NCI-H524 (cell line): ENCODE measurements around the gene PSMC4.

ENCODE experiments used
- DNase-seq, 2 experiments: peaks; one replicate each; lab custom pipeline; 2025; lab: John Stamatoyannopoulos, UW

PSMC4 gene

DNA sequence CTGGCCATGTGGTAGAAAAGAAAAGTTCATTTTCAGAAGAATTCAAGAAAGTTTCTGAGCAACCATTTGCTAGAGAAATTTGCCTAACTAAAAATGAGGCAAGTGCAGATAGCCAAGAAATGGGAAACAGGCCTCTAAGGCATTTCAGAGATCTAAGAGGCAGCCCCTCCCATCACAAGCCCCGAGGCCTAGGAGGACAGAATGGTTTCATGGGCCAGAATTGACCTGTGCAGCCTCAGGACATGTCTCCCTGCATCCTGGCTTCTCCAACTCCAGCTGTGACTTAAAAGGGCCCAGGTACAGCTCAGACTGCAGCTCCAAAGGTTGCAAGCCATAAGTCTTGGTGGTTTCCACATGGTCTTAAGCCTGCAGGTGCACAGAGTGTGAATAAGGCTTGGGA, 22.6 kb downstream of the PSMC4 start:
- no peak for DNase-seq

DNA sequence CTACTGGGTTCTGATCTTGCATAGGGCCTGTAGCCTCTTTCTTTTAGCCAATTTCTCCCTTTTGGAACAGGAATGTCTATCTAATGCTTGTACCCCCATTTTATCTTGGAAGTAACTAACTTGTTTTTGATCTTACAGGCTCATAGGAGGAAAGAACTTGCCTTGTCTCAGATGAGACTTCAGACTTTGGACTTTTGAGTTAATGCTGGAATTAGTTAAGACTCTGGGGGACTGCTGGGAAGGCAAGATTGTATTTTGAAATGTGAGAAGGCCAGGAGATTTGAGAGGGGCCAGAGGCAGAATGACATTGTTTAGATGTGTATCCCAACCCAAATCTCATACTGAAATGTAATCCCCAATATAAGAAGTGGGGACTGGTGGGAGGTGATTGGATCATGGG, 23.4 kb downstream of the PSMC4 start:
- no peak for DNase-seq

DNA sequence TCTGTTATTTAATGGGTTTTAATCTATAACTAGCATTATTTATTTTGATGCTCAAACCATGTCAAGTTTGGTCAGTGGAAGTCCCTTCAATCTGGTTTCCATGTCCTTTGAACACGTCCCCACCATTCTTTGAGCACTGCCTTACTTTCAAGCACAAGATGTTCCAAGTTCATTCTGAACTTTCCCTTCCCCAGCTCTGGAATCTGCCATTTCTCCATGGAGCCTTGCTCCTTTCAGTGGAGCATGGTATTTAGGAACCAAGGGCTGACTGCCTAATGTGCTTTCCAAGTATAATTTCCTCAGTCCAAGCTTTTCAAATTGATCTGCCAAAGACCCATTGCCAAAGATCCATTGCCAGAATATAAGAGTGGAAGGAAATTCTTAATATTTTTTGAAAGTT, 24.8 kb downstream of the PSMC4 start:
- no peak for DNase-seq

DNA sequence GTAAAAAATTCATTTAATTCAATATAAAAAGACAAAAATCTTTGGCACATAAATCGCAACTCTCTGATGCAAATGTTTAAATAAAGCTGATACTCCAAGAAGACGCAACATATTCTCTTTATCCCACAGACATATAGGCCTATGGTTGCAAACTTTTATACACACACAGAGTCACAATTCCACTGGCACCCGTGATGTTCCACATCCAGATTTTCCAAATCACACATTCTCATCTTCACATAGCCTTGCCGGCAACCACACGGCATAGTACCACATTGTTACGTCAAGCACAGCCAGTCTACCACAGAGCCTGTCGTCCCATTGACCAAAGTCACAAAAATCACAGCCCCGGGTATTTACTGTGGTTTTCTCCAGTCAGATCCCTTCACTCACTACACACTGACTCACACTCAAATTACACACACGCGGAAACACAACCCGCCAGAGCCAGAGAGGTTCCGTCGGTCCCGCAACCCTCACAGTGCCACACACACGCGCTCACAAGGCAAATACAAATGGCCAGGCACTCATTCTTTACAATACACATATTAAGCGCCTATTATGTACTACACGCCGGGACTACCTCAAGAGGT, 25.3 kb downstream of the PSMC4 start:
- DNase-seq: peak; percentile 42 to 63

DNA sequence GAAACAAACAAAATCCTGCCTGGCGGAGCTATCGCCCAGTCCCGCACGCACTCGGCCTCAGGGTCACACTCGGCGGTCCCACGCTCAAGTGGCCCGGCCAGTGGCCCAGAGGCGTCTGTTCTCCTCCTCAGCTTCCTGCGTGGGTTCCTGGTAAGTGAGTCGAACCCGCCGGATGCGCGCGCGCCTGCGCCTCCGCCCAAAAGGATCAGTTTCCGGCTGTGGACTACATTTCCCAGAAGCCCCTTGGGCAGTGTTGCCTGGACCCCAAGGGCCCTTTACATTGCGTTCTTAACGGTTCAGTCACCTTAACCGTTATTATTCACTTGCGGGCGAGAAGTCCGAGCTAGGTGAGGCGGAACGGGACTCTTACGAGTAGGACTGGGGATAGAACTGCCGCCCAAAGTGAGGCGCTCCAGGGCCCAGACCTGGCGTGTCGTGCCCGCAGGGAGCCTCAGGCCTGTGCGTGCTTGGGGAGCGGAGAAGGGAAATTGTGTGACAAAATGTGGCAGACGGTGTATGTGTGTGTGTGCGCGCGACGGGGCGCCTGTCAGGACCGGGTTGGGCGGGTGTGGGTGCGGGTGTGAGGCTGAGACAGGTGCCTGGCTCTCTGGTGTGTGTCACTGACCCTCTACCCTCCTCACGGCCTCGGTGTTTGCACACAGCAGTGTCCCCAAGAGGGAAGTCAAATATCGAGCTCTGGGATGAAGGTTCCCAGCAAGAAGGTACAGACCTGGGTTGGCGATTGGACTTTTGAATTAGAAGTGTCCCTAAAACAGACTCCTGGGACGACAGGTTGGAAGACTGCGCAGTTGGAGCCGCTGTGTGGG, 26.1 kb downstream of the PSMC4 start, which contains the start of gene ZNF546:
Gene ZNF546, plus strand, starts transcription at position 250 of the 827 bp plus-strand sequence. CDS start 1,267 bp downstream, outside the sequence.
- DNase-seq: peak; percentile 87 to 91

DNA sequence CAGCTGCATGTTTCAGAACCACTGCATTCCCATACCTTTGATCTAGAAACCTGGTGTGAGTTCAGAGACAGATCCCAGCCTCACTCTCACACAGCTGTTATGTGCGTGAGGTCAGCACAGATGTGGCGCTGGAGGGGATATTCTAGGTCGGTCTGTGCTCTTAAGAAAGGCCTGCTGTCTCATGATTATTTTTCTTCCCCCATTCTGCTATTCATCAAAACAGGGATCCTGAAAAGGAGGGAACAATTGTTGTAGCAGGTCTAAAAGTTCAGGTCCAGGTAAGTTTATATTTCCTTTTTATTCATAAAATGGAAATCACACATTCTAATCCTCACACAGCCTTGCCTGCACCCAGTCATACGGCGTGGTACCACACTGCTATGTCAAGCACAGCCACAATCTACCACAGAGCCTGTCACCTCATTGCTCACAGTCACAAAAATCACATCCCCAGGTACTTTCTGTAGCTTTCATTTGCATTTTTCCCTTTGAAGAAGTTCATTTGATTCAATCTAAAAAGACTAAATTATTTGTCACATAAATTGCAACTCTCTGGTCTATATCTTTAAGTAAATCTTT, 26.8 kb downstream of the PSMC4 start:
- DNase-seq: no peak

DNA sequence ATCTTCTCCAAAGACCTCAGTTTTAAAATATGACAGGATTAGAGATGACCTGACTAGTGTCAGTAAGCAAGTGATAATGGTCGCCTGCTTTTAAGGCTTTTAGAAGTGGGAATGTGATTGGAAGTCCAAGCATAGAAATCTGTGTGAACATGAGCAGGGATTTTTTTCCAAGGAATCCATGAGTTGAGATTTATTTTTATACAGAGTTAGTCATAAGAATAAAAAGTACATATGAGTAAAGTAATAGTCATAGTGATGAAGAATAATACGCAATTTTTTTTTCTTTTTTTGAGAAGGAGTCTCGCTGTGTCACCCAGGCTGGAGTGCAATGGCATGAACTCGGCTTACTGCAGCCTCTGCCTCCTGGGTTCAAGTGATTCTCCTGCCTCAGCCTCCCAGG, 27.5 kb downstream of the PSMC4 start:
- DNase-seq: no peak

DNA sequence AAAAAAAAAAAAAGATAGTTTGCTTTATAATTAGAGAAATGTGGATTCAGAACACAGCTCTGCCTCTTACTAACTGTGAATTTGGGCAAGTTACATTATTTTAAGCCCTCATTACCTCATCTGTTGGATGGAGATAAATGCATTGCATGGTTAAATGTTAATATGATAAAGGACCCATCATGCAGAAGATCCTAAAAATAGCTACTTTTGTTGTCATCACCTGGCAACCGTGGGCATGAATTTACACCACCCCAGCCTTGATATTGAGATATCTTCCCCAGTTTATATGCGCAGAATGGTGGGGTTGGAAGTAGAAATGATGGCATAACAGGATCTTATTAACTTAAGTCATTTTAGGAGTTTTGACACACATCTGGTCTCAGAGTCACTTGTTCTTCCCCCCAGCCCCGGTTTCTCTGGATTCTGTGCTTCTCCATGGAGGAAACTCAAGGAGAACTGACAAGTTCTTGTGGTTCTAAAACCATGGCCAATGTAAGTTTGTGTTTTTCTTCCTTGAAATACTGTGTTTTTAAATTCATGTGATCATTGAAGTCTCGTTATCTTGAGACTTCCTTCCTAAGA, 34.8 kb downstream of the PSMC4 start:
- DNase-seq: no peak

DNA sequence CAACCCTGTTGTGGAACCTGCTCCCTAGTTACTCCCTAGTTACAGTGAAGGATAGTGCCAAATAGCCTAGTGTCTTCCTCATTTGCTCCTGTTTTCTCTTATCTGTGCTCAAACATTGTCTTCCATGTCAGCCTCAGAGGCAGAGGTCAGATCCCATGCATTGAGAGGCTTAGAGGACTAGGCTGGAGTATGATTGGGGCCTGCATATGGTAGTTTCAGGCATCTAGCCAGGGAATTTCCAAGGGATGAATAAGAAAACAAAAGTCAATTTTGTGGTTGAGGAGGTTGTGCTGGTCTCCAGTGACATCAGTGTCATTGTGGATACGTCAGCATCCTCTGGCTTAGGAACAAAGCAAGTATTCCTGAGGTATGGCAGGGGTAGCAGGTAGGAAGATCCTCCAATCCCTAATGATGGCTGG, 35.3 kb downstream of the PSMC4 start:
- no peak for DNase-seq

DNA sequence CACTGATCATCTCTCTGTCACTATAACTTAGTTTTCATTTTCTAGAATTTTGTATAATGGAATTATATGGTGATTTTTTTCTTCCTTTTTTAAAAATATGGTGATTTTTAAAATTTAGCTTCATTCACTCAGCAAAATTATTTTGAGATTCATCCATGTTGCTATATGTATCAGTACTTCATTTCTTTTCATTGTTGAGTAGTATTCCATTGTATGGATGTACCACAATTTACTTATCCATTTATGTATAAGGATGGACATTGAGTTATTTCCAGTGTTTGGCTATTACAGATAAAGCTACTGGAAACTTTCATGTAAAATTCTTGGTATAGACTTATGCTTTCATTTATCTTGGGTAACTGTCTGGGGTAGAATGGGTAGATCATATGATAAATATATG, 38.7 kb downstream of the PSMC4 start:
- DNase-seq: no peak

DNA sequence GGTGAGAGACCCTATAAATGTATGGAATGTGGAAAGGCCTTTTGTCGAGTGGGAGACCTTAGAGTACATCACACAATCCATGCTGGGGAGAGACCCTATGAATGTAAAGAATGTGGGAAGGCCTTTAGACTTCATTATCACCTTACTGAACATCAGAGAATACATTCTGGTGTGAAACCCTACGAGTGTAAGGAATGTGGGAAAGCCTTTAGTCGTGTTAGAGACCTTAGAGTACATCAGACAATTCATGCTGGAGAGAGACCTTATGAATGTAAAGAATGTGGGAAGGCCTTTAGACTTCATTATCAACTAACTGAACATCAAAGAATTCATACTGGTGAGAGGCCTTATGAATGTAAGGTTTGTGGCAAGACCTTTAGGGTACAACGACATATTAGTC, 43.0 kb downstream of the PSMC4 start:
- no peak for DNase-seq

DNA sequence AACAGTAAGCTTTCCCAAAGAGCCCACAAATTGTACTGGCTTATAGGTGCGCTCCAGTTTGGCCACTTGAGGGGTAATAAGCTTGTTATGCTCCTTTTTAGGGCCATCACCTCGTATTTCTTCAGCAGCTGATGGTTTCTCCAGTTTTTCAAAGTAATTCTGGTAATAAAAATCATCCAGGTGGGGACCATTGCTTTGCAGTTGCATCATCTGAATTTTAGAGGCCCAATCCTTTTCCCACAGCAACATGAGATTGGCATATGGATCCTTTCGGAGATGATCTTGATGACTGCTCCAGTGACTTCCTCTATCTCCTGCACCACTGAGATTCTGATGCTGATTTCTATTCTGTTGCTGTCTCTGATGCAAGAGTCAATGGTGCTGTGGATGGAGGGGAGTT, 53.0 kb downstream of the PSMC4 start:
- no peak for DNase-seq

DNA sequence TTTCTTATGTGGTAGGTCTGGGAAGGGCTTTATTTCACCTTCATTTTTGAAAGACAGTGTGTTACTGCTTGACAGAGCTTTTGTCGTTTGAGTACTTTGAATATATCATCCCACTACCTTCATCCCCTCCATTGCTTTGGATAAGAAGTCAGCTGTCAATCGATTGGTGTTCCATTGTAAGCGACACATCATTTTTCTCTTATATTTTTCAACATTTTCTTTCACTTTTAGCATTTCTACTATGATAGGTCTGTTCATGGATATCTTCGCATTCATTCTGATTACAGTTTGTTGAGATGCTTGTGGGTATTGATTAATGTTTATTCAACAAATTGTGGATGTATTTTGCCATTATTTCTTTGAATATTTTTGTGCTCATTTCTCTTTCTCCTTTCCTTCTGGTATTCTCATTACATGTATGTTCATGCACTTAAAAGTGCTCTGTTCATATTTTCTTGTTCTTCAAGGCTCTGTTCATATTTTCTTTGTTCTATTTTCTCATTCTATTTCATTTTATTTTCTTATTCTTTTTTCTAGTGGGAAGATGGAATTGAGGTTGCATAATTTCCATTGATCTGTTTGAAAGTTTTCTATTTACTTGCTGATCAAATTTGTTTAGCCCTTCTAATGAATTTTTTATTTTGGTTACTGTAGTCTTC, 55.1 kb downstream of the PSMC4 start:
- no peak for DNase-seq

DNA sequence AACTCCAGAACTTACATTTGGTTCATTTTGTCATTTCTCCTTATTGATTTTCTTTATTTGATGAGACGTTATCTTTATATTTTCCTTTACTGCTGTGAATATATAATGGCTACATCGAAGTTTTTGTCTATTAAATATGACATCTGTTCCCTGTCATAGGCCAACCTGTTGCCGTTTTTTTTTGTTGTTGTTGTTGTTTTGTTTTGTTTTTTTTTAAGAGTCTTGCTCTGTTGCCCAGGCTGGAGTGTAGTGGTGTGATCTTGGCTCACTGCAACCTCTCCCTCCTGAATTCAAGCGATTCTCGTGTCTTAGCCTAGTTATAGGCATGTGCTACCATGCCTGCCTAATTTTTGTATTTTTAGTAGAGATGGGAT, 55.6 kb downstream of the PSMC4 start:
- DNase-seq: no peak
